H1 (cell line): ENCODE measurements around the gene GPR15LG. TPM values are rescaled to one million over a fixed set of nuclear protein-coding genes. Genes with fewer than 3 reads are reported as not detected.

Experiments
- CTCF ChIA-PET: fragments of 300-600 bp; sonication (Branson Sonifier 250); formaldehyde crosslinking; loops from one replicate; lab custom pipeline; 2021; ENCODE audit not compliant: partially characterized antibody; lab: Charles Lee
- POLR2A ChIA-PET: fragments of 300-600 bp; sonication (Branson Sonifier 250); formaldehyde crosslinking; loops from one replicate; lab custom pipeline; 2021; ENCODE audit warnings: inconsistent platforms; ENCODE audit not compliant: partially characterized antibody; lab: Charles Lee
- DNase-seq, 2 experiments: peaks; one replicate each; pipeline versions ENCODE4 v3.0.0 to v3.0.0-alpha.2; 2010 to 2022; ENCODE audit warnings: low spot score in 2 of 2, low read depth in 1 of 2, mixed read lengths in 1 of 2
- FAIRE-seq: peaks from 2 replicates; lab custom pipeline; 2011; peaks lifted over from hg19 to GRCh38; lab: Jason Lieb, UNC
- H2AFZ ChIP-seq: 2 replicates; pipeline ENCODE4 v1.8.1; 2012; ENCODE audit warnings: low read length, inconsistent platforms
- H2AK5ac ChIP-seq: 2 replicates; pipeline ENCODE4 v1.6.1; 2013; ENCODE audit warnings: low read depth, low read length
- H2BK120ac ChIP-seq: replicated peaks from 2 replicates; pipeline ENCODE3; 2013; ENCODE audit warnings: low read depth, low read length, inconsistent platforms
- H2BK12ac ChIP-seq: 2 replicates; pipeline ENCODE4 v1.6.1; 2013; ENCODE audit warnings: low read depth, low read length
- H2BK15ac ChIP-seq: 2 replicates; pipeline ENCODE4 v1.6.1; 2013; ENCODE audit warnings: low read length
- H2BK20ac ChIP-seq: 2 replicates; pipeline ENCODE4 v1.6.1; 2013; ENCODE audit warnings: low read length
- H2BK5ac ChIP-seq: 2 replicates; pipeline ENCODE4 v1.6.1; 2013; ENCODE audit warnings: low read depth, low read length
- H3K14ac ChIP-seq: 2 replicates; pipeline ENCODE4 v1.6.1; 2013; ENCODE audit warnings: inconsistent platforms; ENCODE audit not compliant: insufficient read length
- H3K18ac ChIP-seq: 2 replicates; pipeline ENCODE4 v1.6.1; 2013; ENCODE audit warnings: low read length; ENCODE audit errors: extremely low read depth
- H3K23ac ChIP-seq: 2 replicates; pipeline ENCODE4 v1.6.1; 2013; ENCODE audit warnings: inconsistent platforms; ENCODE audit not compliant: insufficient read length
- H3K23me2 ChIP-seq: 2 replicates; pipeline ENCODE4 v1.6.1; 2013; ENCODE audit warnings: low read depth, low read length
- H3K27ac ChIP-seq: 2 replicates; pipeline ENCODE4 v1.6.1; 2011; ENCODE audit warnings: low read depth, low read length, inconsistent platforms
- H3K27me3 ChIP-seq, 4 experiments: replicated peaks in 1 of 4; 1 replicate in 1 of 4; 2 replicates in 3 of 4; pipeline versions ENCODE4 v1.6.1 to v1.8.1; 2011 to 2013; ENCODE audit warnings: low read length in 3 of 4, mild to moderate bottlenecking in 3 of 4, inconsistent platforms in 2 of 4, mixed read lengths in 2 of 4, moderate library complexity in 1 of 4; ENCODE audit not compliant: control insufficient read depth in 3 of 4, insufficient read depth in 3 of 4; ENCODE audit errors: extremely low read depth in 1 of 4
- H3K36me3 ChIP-seq, 4 experiments: 2 replicates each; pipeline versions ENCODE4 v1.6.1 to v1.8.1; 2011 to 2013; ENCODE audit warnings: mild to moderate bottlenecking in 4 of 4, low read length in 3 of 4, moderate library complexity in 2 of 4, control low read depth in 1 of 4, inconsistent platforms in 1 of 4; ENCODE audit not compliant: insufficient read depth in 4 of 4, control insufficient read depth in 2 of 4
- H3K4ac ChIP-seq: replicated peaks from 2 replicates; pipeline ENCODE3; 2013; ENCODE audit warnings: low read length, low read depth, mixed read lengths, inconsistent platforms; ENCODE audit not compliant: insufficient read length
- H3K4me1 ChIP-seq, 4 experiments: replicated peaks in 1 of 4; 1 replicate in 1 of 4; 2 replicates in 3 of 4; pipeline versions ENCODE4 v1.6.1 to v1.8.1; 2011 to 2013; ENCODE audit warnings: low read length in 3 of 4, inconsistent platforms in 2 of 4, mixed read lengths in 1 of 4; ENCODE audit not compliant: insufficient read depth in 4 of 4, control insufficient read depth in 3 of 4
- H3K4me2 ChIP-seq, 2 experiments: 2 replicates each; pipeline versions ENCODE4 v1.6.1 to v1.8.1; 2011 to 2013; ENCODE audit warnings: low read depth in 2 of 2, low read length in 2 of 2, control low read depth in 1 of 2, inconsistent platforms in 1 of 2, mild to moderate bottlenecking in 1 of 2; ENCODE audit not compliant: insufficient read depth in 1 of 2
- H3K4me3 ChIP-seq, 4 experiments: fragments of 200-600, 300-600 bp in 1 of 4; sonication (generic), shearing (Covaris generic), sonication (Bioruptor Twin) in 1 of 4; 2 replicates each; pipeline versions ENCODE4 v1.5.1 to v1.8.1; 2011 to 2016; ENCODE audit warnings: low read length in 4 of 4, low read depth in 3 of 4, control low read depth in 2 of 4, inconsistent platforms in 2 of 4, mild to moderate bottlenecking in 2 of 4, mixed read lengths in 1 of 4, moderate library complexity in 1 of 4; ENCODE audit not compliant: insufficient read depth in 2 of 4; ENCODE audit errors: extremely low read depth in 1 of 4
- H3K56ac ChIP-seq: replicated peaks from 2 replicates; pipeline ENCODE3; 2013; ENCODE audit warnings: low read depth, mild to moderate bottlenecking, mixed read lengths, low read length, inconsistent platforms; ENCODE audit not compliant: insufficient read length
- H3K79me1 ChIP-seq: 2 replicates; pipeline ENCODE4 v1.6.1; 2013; ENCODE audit warnings: low read depth, low read length, control low read depth
- H3K79me2 ChIP-seq, 2 experiments: 2 replicates each; pipeline versions ENCODE4 v1.6.1 to v1.8.1; 2012 to 2013; ENCODE audit warnings: low read length in 2 of 2, mild to moderate bottlenecking in 2 of 2, inconsistent platforms in 1 of 2; ENCODE audit not compliant: insufficient read depth in 2 of 2, control insufficient read depth in 1 of 2
- H3K9ac ChIP-seq, 4 experiments: replicated peaks in 1 of 4; 1 replicate in 1 of 4; 2 replicates in 3 of 4; pipeline versions ENCODE4 v1.6.1 to v1.8.1; 2011 to 2013; ENCODE audit warnings: low read depth in 3 of 4, low read length in 3 of 4, control low read depth in 2 of 4, mild to moderate bottlenecking in 2 of 4, moderate library complexity in 2 of 4, inconsistent platforms in 1 of 4; ENCODE audit errors: extremely low read depth in 1 of 4
- H3K9me3 ChIP-seq, 2 experiments: 2 replicates each; pipeline versions ENCODE4 v1.6.1 to v1.8.1; 2012 to 2013; ENCODE audit warnings: mild to moderate bottlenecking in 2 of 2, moderate library complexity in 2 of 2, control low read depth in 1 of 2, inconsistent platforms in 1 of 2, low read depth in 1 of 2, low read length in 1 of 2, mixed read lengths in 1 of 2; ENCODE audit not compliant: insufficient read depth in 2 of 2
- H4K20me1 ChIP-seq, 2 experiments: replicated peaks in 1 of 2; 2 replicates each; pipeline versions ENCODE3 to v1.8.1; 2011 to 2013; ENCODE audit warnings: inconsistent platforms in 2 of 2, low read length in 2 of 2, mild to moderate bottlenecking in 1 of 2; ENCODE audit not compliant: insufficient read depth in 2 of 2, control insufficient read depth in 1 of 2
- H4K5ac ChIP-seq: 2 replicates; pipeline ENCODE4 v1.6.1; 2013; ENCODE audit warnings: low read length, low read depth, mixed read lengths, inconsistent platforms; ENCODE audit not compliant: insufficient read length
- H4K8ac ChIP-seq: 2 replicates; pipeline ENCODE4 v1.8.0; 2013; ENCODE audit warnings: mild to moderate bottlenecking, moderate library complexity, low read length, inconsistent platforms; ENCODE audit not compliant: insufficient read depth; ENCODE audit errors: extremely low read depth
- H4K91ac ChIP-seq: replicated peaks from 2 replicates; pipeline ENCODE3; 2013; ENCODE audit warnings: low read length, mixed read lengths, inconsistent platforms; ENCODE audit not compliant: insufficient read length
- TEAD4 ChIP-seq: IDR thresholded peaks from 2 replicates; pipeline ENCODE4 v1.6.1; 2012; ENCODE audit warnings: low read depth, low read length, inconsistent platforms, mixed read lengths
- WGBS, 2 experiments: shearing (Covaris generic) in 1 of 2; methylation state at CpG; one replicate each; pipeline versions ENCODE4 v1.1.6 to v1.1.7; 2013 to 2015; ENCODE audit warnings: low lambda C conversion rate in 2 of 2, mixed read lengths in 2 of 2, inconsistent platforms in 1 of 2, low coverage in 1 of 2, missing lambda C conversion rate in 1 of 2; ENCODE audit not compliant: insufficient replicate concordance in 2 of 2, insufficient coverage in 1 of 2, insufficient read length in 1 of 2; ENCODE audit errors: extremely low coverage in 1 of 2, missing lambda C conversion rate in 1 of 2; 5-methylcytosine and 5-hydroxymethylcytosine counted together
- polyA plus RNA-seq, 7 experiments: library from polyadenylated mRNA; depleted of rRNA in 3 of 7; stranded (reverse) in 5 of 7; unstranded in 2 of 7; fragments of >200 nt in 5 of 7; fragments of 200-250 nt in 2 of 7; gene quantifications; 1 replicate in 5 of 7; 2 replicates in 1 of 7; 4 replicates in 1 of 7; pipeline versions ENCODE4 v1.2.1 to v1.2.3, GENCODE V29; 2011 to 2013; ENCODE audit warnings: missing spikeins in 2 of 7, mixed read lengths in 2 of 7
- total RNA-seq: library from RNA; stranded (reverse); fragmentation: NEBNext Ultra II Directional; extraction: Animal tissue kit (Norgen Biotek cat#: 25700); gene quantifications from 2 replicates; pipeline ENCODE4 v1.2.1, GENCODE V29; 2021

Gene GPR15LG
- total and polyA plus RNA-seq, 2 of the 8 experiments (the other 6 are each of a cell fraction or from before 2014, with no cell fraction given) = not detected

DNA sequence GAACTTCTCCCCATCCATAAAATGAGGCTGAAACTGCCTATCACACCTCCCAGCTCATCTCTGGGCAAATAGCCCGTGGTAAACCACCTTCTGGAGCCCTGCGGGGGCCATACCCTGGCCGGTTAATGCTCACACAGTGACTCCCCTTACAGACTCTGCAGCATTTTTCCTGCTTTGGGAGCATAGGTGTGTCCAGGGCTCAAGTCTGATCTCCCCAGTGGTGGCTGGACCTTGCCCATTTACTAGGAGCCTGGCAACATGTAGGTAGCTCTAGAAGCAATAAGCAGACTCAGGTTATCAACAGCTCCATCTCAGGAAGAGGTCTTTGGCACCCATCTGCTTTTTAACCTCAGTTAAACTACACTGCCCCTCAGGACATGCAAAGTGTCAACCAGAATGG, 15.2 kb downstream of the GPR15LG start:
- H3K4me3 ChIP-seq = no peak overlapping the region
- no peak overlapping the region for H3K4me2 ChIP-seq
- H3K23me2 ChIP-seq = peaks cover 10% of the 10 kb centered on the region; the same call in 1 of the 2 replicates
- no peak overlapping the region for H2BK12ac ChIP-seq
- no peak overlapping the region for H2BK15ac ChIP-seq
- H3K79me2 ChIP-seq = no peaks in the 10 kb centered on the region
- no peaks in the 10 kb centered on the region; a peak in 1 of 8 replicates for H3K36me3 ChIP-seq
- no peak for FAIRE-seq
- H3K27me3 ChIP-seq = peaks cover 0 to 9% (median 7%) of the 10 kb centered on the region in 4 experiments; a peak in 6 of 7 replicates
- no peak overlapping the region for H3K9ac ChIP-seq
- no peak overlapping the region for H4K8ac ChIP-seq
- H2BK5ac ChIP-seq = no peak overlapping the region
- H3K27ac ChIP-seq = no peak overlapping the region
- no peak overlapping the region for H3K14ac ChIP-seq
- WGBS, 2 experiments = 91% methylated on average over 3 of the region's 3 CpGs; no CpG with 5 or more reads in 1 of the 2 experiments
- H2BK120ac ChIP-seq = no peak overlapping the region
- no peaks in the 10 kb centered on the region for H3K9me3 ChIP-seq
- H2AK5ac ChIP-seq = no peak overlapping the region
- no peak for TF ChIP-seq TEAD4
- TF ChIP-seq, all 59 proteins: peak for 0
- ChIA-PET CTCF (interaction anchor here (0.6 to 2.8 kb wide), 10 partner anchors 13 to 654 kb away, joined by 3 to 17 read pairs (median 4); no protein-coding TSS in a partner anchor), POLR2A (no interaction called here)
- H3K79me1 ChIP-seq = peaks cover 4% of the 10 kb centered on the region; the same call in 1 of the 2 replicates
- H4K20me1 ChIP-seq = peaks cover 0 to 8% of the 10 kb centered on the region in 2 experiments
- no peak for DNase-seq
- H2BK20ac ChIP-seq = no peak overlapping the region
- no peak overlapping the region for H3K4ac ChIP-seq
- H4K5ac ChIP-seq = no peak overlapping the region
- H4K91ac ChIP-seq = no peak overlapping the region
- no peak overlapping the region for H3K18ac ChIP-seq
- H2AFZ ChIP-seq = no peak overlapping the region
- H3K23ac ChIP-seq = no peak overlapping the region
- H3K4me1 ChIP-seq = no peaks in the 10 kb centered on the region
- no peak overlapping the region for H3K56ac ChIP-seq
